OCI-LY7 (cell line): ENCODE measurements around the gene XYLT1.

Experiments used
- EZH2phosphoT487 ChIP-seq: fragments of 200-600 bp; sonication (generic); IDR thresholded peaks from 2 replicates; pipeline ENCODE4 v1.6.1; 2018; ENCODE audit warnings: low read depth, borderline replicate concordance, mild to moderate bottlenecking, mixed run types, antibody characterized with exemption, low read length, moderate library complexity, mixed read lengths
- TF ChIP-seq, protein P1 (sequence below): fragments of 200-600 bp; sonication (generic); conservative IDR thresholded peaks from 2 replicates; pipeline ENCODE4 v1.5.1; 2014; ENCODE audit warnings: mild to moderate bottlenecking, antibody characterized with exemption, low read length, moderate library complexity, mixed read lengths

DNA sequence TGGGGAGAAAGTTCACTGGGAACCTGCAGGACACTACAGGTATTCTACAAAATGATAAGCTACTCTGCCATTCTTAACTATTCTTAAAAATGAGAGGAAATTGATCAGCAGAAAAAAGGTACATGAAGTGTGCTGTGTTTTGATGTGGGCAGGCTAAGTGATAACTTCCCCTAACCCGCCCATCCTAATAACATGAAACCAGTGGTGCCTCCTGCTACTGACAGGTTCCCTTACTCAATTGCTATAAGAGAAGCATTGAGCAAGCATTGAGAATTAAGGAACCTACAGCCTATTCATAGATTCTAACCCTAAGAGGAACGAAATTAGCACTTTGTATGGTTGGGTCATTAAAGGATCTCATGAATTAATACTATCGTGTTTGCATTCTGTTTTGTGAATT, 18.9 kb downstream of the XYLT1 start:
- no peak for TF ChIP-seq EZH2phosphoT487
- TF ChIP-seq, protein P1, sequence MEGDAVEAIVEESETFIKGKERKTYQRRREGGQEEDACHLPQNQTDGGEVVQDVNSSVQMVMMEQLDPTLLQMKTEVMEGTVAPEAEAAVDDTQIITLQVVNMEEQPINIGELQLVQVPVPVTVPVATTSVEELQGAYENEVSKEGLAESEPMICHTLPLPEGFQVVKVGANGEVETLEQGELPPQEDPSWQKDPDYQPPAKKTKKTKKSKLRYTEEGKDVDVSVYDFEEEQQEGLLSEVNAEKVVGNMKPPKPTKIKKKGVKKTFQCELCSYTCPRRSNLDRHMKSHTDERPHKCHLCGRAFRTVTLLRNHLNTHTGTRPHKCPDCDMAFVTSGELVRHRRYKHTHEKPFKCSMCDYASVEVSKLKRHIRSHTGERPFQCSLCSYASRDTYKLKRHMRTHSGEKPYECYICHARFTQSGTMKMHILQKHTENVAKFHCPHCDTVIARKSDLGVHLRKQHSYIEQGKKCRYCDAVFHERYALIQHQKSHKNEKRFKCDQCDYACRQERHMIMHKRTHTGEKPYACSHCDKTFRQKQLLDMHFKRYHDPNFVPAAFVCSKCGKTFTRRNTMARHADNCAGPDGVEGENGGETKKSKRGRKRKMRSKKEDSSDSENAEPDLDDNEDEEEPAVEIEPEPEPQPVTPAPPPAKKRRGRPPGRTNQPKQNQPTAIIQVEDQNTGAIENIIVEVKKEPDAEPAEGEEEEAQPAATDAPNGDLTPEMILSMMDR = no peak
